Limb (tissue), 2 donors: ENCODE measurements around the gene PHF11.

Experiments used
- DNase-seq, 2 donors: peaks; one replicate each; pipeline ENCODE4 v3.0.0-alpha.2; 2016; ENCODE audit errors: extremely low spot score in 2 of 2

The PHF11 gene

GRCh38 chr13:49497272-49497671 lies 1.5 kb downstream of the PHF11 start:
- DNase-seq = no peak

GRCh38 chr13:49498206-49498605 lies 2.5 kb downstream of the PHF11 start:
- no peak for DNase-seq

- DNase-seq = no peak
Observed at GRCh38 chr13:49499889-49500660, 4.3 kb downstream of the PHF11 start.

DNA sequence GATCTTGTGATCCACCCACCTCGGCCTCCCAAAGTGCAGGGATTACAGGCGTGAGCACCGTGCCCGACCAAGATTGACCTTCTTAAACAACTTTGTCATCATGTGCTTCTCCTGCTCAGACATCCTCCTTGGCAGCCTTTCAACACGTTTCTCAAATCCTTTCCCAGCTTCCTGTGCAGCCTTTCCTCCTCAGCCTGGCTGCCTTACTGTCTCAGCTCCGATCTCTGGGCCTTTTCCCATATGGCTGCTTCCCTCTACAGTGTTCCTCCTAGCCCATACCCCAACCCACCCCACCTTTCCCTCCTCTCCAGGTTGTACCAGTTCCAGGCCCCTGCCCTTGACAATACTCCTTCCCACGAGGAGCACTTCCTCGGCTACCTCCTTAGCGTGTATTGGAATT lies 7.2 kb downstream of the PHF11 start:
- no peak for DNase-seq

DNA sequence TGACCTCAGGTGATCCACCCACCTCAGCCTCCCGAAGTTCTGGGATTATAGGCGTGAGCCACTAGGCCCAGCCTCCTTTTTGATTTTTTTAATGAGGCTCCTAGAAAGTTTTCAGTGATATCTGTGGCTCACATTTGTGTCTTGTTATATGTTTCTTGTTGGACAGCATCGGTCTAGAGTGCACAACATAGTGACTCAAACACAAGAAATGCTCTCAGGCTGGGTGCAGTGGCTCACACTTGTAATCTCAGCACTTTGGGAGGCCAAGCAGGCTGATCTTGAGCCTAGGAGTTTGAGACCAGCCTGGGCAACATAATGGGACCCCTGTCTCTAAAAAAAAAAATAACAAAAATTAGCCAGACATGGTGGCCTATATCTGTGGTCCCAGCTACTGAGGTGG lies 8.2 kb downstream of the PHF11 start:
- no peak for DNase-seq

DNA sequence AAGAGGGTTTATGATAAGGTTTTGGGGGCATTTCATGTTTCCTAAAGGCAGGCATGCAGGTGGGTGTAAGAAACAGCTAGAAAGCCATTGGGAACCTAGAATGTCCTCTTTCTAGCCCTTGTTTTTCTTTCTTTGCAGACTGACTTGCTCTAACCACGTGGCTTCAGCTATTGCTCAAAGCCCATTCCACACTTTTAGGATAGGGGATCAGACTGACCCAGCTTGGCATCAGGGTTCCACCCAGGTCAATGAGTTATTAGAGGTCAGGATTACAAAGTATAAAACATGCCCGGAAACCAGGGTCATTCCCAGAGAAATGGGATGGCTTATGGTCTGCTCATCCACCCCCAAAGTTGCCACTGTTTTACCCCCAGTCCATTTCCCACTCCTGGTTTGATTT lies 16.8 kb downstream of the PHF11 start:
- DNase-seq = no peak

GRCh38 chr13:49516467-49516866 lies 20.7 kb downstream of the PHF11 start:
- no peak for DNase-seq

- DNase-seq = no peak
Observed at GRCh38 chr13:49517461-49517860, 21.7 kb downstream of the PHF11 start.

DNA sequence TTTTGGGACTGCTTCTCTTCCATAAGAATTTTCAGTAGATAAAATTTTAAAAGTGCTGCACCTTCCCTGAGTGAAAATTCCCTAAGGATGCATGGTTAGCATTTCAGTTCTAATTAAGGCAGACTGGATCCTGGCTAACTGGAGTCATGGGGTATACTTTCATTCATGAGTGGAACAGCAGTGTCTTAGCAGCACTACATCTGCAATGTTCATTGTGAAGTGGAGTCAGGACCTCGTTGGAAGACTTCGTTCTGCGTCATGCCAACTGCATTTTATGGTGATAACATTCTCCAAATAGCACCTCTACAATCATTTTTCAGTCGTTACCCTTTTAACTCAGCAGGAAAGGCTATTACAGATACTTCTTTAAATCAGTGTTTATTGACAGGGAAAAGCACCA lies 25.5 kb downstream of the PHF11 start:
- no peak for DNase-seq

- DNase-seq = no peak
Observed at GRCh38 chr13:49524740-49525501, 29.2 kb downstream of the PHF11 start.

GRCh38 chr13:49527123-49527522 lies 31.4 kb downstream of the PHF11 start:
- DNase-seq = no peak

DNA sequence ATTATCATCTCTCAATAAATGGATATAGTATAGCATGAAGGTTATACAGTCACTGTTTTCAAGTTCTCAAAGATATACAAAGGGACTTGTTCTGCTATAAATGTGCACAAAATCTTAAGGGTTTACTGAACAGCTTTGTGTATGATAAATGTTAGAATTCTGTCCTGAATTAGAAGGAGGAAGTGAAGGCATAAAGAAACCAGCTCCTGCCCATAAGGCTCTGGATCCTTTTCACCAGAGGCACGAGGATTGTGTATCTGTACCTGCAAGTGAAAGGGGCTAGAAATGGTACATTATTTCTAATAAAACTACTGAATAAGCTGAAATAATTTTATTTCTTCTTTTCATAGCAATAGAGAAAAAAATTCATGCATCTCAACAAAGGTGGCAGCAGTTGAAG lies 32.4 kb downstream of the PHF11 start:
- no peak for DNase-seq

- DNase-seq = no peak
Observed at GRCh38 chr13:49530457-49530856, 34.7 kb downstream of the PHF11 start.

DNA sequence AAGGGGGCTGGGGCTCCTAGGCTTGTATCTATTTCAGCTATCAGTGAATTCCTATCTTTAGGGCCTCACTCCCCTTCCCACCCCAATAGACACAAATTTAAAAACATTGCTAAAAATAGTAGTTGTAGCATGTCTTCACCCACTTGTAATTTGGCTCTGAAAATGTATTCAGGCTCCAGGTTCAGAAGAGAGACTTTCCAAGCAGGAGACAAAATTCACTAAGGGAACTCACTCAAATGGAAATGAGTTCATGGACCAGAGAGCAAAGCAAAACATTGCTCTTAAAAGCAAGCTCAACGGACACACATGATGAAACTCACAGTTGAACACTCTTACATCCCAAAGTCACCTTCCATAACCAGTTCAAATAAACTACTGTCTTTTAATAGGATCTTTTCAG lies 36.8 kb downstream of the PHF11 start:
- no peak for DNase-seq

DNA sequence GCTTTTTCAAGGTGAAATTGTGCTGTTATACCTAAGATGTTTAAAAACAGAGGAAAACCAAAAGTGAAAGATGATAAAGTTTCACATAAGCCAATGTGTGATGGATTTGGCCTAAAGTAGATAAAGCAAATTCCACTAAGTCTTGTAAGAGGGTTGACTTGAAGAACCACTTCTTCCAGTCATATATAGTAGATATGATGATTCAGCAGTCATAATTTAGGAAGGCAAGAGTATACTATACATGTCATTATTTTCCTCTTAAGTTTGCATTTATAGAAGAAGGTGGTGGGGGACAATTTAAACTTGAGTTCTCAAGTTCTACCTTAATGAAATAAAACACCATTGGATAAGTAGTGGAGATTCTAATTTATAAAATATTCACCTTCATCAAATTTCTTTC lies 37.3 kb downstream of the PHF11 start:
- DNase-seq = no peak

DNA sequence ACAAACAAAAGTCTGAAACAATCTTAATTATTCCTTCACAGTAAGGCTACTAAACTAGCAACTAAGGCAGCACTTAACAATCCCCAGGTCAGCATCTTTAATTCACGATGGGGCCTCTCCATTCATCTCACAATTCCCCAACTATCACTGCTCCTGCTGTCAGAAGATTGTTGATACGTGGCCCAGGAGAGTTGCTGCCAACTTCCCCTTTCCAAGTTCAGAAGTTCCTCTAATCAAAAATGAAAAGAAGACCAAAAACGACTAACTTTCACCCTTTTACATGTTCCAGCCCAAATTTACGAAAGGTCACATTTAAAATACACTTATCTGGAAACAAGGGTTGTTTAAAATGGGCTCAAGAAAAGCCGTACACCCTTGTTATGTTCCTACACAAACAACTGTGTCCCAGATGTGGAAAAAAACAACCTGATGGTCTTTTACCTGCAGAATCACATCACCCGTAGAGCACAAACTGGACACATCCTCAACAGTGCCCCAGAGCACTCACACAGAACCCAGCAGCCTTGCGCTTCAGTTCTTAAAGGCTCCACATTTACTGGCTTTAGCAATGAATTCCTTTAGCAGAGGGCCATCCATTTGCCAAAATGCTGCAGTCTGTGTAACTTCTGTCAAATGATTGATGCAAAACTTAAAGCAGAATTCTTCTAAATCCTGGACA lies 38.0 kb downstream of the PHF11 start:
- no peak for DNase-seq

DNA sequence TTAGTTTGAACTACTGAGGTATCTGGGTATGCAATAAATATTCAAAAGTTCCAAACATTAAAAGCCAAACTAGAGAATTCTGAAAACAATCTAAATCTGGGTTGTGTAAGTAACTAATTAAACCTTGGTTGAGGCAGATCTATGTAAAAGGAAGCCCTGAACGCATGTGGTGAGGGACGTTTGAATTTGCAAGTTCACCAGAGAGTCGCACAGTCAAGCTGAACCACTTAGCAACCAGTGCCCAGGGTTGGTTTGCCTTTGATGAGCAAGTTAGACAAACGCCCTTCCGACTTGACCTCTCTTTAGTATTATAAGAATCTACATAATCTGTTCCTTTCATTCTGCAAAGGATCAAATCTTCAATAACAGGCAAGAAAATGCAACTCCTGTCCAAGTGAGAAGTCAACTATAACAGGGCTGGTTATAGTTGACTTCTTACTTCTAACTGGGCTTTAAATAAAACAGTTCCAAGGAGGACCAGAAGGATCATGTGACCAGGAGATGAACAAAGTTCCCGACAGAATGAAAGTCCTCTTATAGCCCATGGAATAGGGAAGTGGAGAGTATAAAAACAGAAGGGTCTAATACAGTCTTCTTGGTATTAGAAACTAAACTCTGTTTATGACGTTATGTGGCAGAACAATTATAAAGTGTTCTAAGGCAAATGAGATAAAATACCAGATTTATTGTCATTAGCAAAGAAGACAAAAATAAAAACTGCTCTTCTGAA lies 40.6 kb downstream of the PHF11 start:
- no peak for DNase-seq

DNA sequence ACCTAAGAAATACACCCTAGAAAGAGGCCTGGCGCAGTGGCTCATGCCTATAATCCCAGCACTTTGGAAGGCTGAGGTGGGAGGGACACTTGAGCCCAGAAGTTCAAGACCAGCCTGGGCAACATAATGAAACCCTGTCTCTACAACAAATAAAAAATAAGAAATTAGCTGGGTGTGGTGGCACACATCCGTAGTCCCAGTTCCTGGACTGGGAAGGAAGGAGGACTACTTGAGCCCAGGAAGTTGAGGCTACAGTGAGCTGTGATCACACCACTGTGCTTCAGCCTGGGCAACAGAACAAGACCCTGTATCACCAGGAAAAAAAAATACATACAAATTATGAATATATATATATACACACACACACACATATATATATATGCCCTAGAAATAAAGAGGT lies 42.7 kb downstream of the PHF11 start:
- no peak for DNase-seq

GRCh38 chr13:49539313-49539712 lies 43.6 kb downstream of the PHF11 start:
- no peak for DNase-seq

DNA sequence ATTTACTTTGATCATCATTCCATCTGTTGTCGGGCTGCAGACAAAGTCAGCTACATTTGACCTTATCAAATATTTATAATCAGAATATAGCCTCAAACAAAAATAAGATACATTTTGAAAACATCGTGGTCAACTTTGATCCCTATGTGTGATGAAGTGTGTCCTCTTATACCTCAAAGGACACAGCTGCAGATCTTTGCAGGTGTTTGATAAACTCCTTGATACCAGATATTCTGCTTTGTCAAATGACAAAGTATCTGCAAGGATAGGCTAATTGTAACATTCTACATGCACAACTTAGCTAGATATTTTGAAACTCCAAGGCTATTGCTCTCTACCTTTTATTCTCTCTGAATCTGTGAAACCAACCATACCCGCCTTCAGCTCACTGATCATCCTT lies 44.0 kb downstream of the PHF11 start:
- DNase-seq = no peak

DNA sequence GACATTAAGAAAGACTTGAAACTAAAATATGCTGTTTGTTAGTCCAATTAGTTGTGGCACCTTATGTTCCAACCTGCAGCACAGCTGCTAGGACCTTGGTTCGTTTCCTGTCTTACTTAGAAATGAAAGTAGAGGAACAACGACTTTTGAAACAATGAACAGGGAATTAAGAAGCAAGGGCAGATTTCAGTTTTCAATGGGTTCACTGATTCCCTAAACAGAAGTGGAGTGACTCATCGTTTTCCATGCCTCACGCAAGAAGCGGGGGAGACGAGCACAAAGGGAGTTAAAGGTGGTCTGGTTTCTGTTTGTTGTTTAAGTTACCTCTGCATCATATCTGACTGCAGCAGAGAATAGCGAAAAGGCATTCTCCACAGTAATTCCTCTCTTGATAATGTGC lies 44.8 kb downstream of the PHF11 start:
- DNase-seq = no peak

GRCh38 chr13:49543656-49544055 lies 47.9 kb downstream of the PHF11 start:
- DNase-seq = no peak
